DOHH2 (cell line): ENCODE measurements around the gene BORA.

Experiments used
- CTCF ChIP-seq: fragments of 200-600 bp; sonication (generic); IDR thresholded peaks from one replicate; pipeline ENCODE4 v1.5.1; 2014; ENCODE audit warnings: antibody characterized with exemption, mild to moderate bottlenecking, low read depth, low read length; ENCODE audit not compliant: poor library complexity, severe bottlenecking
- EZH2phosphoT487 ChIP-seq: fragments of 200-600 bp; sonication (generic); IDR thresholded peaks from 2 replicates; pipeline ENCODE4 v1.6.1; 2017; ENCODE audit warnings: borderline replicate concordance, mild to moderate bottlenecking, antibody characterized with exemption, low read length, moderate library complexity, mixed read lengths

GRCh38 chr13:72737033-72737432 is 9.3 kb downstream of the BORA start:
- TF ChIP-seq CTCF: no peak
- no peak for TF ChIP-seq EZH2phosphoT487
